CD14-positive monocyte (primary cell): ENCODE results near the gene MTRF1. TPM values are rescaled to one million over a fixed set of nuclear protein-coding genes. Genes with fewer than 3 reads are reported as not detected.

Experiments used
- DNase-seq, 3 donors: peaks; one replicate each; pipeline ENCODE4 v3.0.0-alpha.2; 2011 to 2022
- H2AFZ ChIP-seq: 2 replicates; pipeline ENCODE4 v1.6.0; 2012; ENCODE audit warnings: mild to moderate bottlenecking, low read depth, low read length, inconsistent platforms; ENCODE audit not compliant: insufficient read depth, poor library complexity, severe bottlenecking
- H3K27ac ChIP-seq, 2 donors: 1 replicate in 1 of 2; 2 replicates in 1 of 2; pipeline ENCODE4 v1.5.1; 2012 to 2013; ENCODE audit warnings: low read length in 2 of 2, control low read depth in 1 of 2, inconsistent platforms in 1 of 2, low read depth in 1 of 2, mild to moderate bottlenecking in 1 of 2
- H3K27me3 ChIP-seq, 2 donors: one replicate each; pipeline versions ENCODE4 v1.6.0 to v1.6.1; 2011 to 2013; ENCODE audit warnings: low read length in 2 of 2; ENCODE audit not compliant: control insufficient read depth in 2 of 2, insufficient read depth in 2 of 2
- H3K36me3 ChIP-seq, 2 donors: replicated peaks in 1 of 2; 1 replicate in 1 of 2; 2 replicates in 1 of 2; pipeline versions ENCODE4 v1.5.1 to v1.6.1; 2012 to 2013; ENCODE audit warnings: low read length in 2 of 2, control low read depth in 1 of 2, inconsistent platforms in 1 of 2, mild to moderate bottlenecking in 1 of 2; ENCODE audit not compliant: insufficient read depth in 2 of 2, control insufficient read depth in 1 of 2
- H3K4me1 ChIP-seq, 2 donors: 1 replicate in 1 of 2; 2 replicates in 1 of 2; pipeline versions ENCODE4 v1.5.1 to v1.6.1; 2012 to 2013; ENCODE audit warnings: low read length in 2 of 2, control low read depth in 1 of 2, inconsistent platforms in 1 of 2, mild to moderate bottlenecking in 1 of 2, moderate library complexity in 1 of 2; ENCODE audit not compliant: insufficient read depth in 2 of 2, control insufficient read depth in 1 of 2
- H3K4me2 ChIP-seq: replicated peaks from 2 replicates; pipeline ENCODE3; 2012; ENCODE audit warnings: low read length, moderate library complexity, mild to moderate bottlenecking; ENCODE audit not compliant: poor library complexity, severe bottlenecking; ENCODE audit errors: extremely low read depth
- H3K4me3 ChIP-seq, 3 experiments: fragments of 200-600 bp in 1 of 3; sonication (generic) in 1 of 3; replicated peaks in 1 of 3; 1 replicate in 2 of 3; 2 replicates in 1 of 3; pipeline ENCODE4 v1.5.1; 2011 to 2013; ENCODE audit warnings: low read length in 3 of 3, mild to moderate bottlenecking in 3 of 3, control low read depth in 2 of 3, low read depth in 2 of 3, inconsistent platforms in 1 of 3, moderate library complexity in 1 of 3
- H3K79me2 ChIP-seq: 2 replicates; pipeline ENCODE4 v1.6.0; 2012; ENCODE audit warnings: mild to moderate bottlenecking, control low read depth, inconsistent platforms, low read length, moderate library complexity; ENCODE audit not compliant: insufficient read depth
- H3K9ac ChIP-seq: 2 replicates; pipeline ENCODE4 v1.6.0; 2017; ENCODE audit warnings: low read length, mild to moderate bottlenecking; ENCODE audit not compliant: insufficient read depth, poor library complexity, severe bottlenecking
- H3K9me3 ChIP-seq, 2 donors: replicated peaks in 1 of 2; 1 replicate in 1 of 2; 2 replicates in 1 of 2; pipeline versions ENCODE4 v1.5.1 to v1.6.1; 2012 to 2013; ENCODE audit warnings: low read length in 2 of 2, control low read depth in 1 of 2; ENCODE audit not compliant: control insufficient read depth in 1 of 2, insufficient read depth in 1 of 2
- H4K20me1 ChIP-seq: 2 replicates; pipeline ENCODE4 v1.6.0; 2012; ENCODE audit warnings: mild to moderate bottlenecking, low read length, control low read depth, moderate library complexity; ENCODE audit not compliant: insufficient read depth
- H3K27ac Mint-ChIP-seq, 7 donors: one replicate each; pipeline ENCODE4 v1.8.0; 2020; ENCODE audit warnings: mild to moderate bottlenecking in 7 of 7, mixed read lengths in 7 of 7, moderate library complexity in 6 of 7, inconsistent platforms in 2 of 7
- H3K27me3 Mint-ChIP-seq, 3 donors: one replicate each; pipeline ENCODE4 v1.8.0; 2021 to 2022; ENCODE audit warnings: low read depth in 3 of 3, mild to moderate bottlenecking in 3 of 3, mixed read lengths in 3 of 3, moderate library complexity in 3 of 3, inconsistent platforms in 1 of 3
- H3K36me3 Mint-ChIP-seq, 2 donors: one replicate each; pipeline ENCODE4 v1.8.0; 2020; ENCODE audit warnings: mixed read lengths in 2 of 2, inconsistent platforms in 1 of 2, mild to moderate bottlenecking in 1 of 2
- H3K4me1 Mint-ChIP-seq: one replicate; pipeline ENCODE4 v1.8.0; 2020; ENCODE audit warnings: mild to moderate bottlenecking, mixed read lengths
- H3K4me3 Mint-ChIP-seq, 2 donors: one replicate each; pipeline ENCODE4 v1.8.0; 2020; ENCODE audit warnings: mild to moderate bottlenecking in 2 of 2, mixed read lengths in 2 of 2, moderate library complexity in 1 of 2
- H3K9me3 Mint-ChIP-seq, 7 donors: one replicate each; pipeline ENCODE4 v1.8.0; 2020 to 2022; ENCODE audit warnings: mixed read lengths in 7 of 7, mild to moderate bottlenecking in 6 of 7, moderate library complexity in 6 of 7, inconsistent platforms in 2 of 7
- WGBS: methylation state at CpG from one replicate; pipeline ENCODE4 v1.1.5; 2013; ENCODE audit warnings: missing lambda C conversion rate; ENCODE audit not compliant: insufficient coverage; 5-methylcytosine and 5-hydroxymethylcytosine counted together
- intact Hi-C, 2 donors: fragments of 100-400 bp; cut with micrococcal nuclease; formaldehyde crosslinking; loops; one replicate each; pipeline versions ENCODE4 v1.15.0 to v1.15.1; 2023
- polyA plus RNA-seq, 3 donors: library from polyadenylated mRNA; depleted of rRNA in 1 of 3; unstranded in 2 of 3; stranded (reverse) in 1 of 3; fragments of 300-500 nt in 2 of 3; fragments of >200 nt in 1 of 3; fragmentation: Illumina TruSeq in 2 of 3; gene quantifications; 1 replicate in 2 of 3; 2 replicates in 1 of 3; pipeline ENCODE4 v1.2.3, GENCODE V29; 2012 to 2021
- TF ChIP-seq, protein P1 (sequence below): fragments of 200-600 bp; IDR thresholded peaks from one replicate; pipeline ENCODE4 v1.8.0; 2022; ENCODE audit warnings: antibody characterized with exemption, mild to moderate bottlenecking

Gene MTRF1
- polyA plus RNA-seq, 3 donors: 4.0 to 17.2 (median 6.0) TPM

DNA sequence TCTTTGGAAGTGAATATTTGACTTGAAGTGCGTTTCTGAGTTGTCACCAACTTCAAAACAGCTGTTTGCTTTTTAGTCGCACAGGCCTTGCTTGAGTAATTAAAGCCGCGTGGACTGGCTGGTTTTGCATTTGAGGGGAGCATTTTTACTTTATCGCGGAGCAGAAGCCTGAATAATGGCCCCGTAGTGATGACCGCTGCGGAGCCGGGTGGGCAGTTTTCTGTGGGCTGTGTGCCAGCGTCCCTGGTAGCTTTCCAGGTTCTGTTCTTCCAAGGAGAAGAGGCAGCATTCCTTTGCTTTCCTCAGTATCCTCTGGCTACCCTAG, 48.8 kb upstream of the MTRF1 start:
- intact Hi-C loops: loop anchor here (5.0 to 10.0 kb wide), 2 partner anchors 47 to 50 kb away; partner anchors contain the start of gene MTRF1 (in 2 of the 2)
- Mint-ChIP-seq H3K4me3 (peak overlapping the region; percentile 94 to 96), H3K36me3 (peaks cover under 1 to 5% of the 10 kb centered on the region in 2 donors), H3K27me3 (peaks cover 0 to 2% (median 0%) of the 10 kb centered on the region in 3 donors), H3K9me3 (no peaks in the 10 kb centered on the region), H3K4me1 (peaks cover 36% of the 10 kb centered on the region), H3K27ac (peak overlapping the region; percentile 87 to 95 (median 92))
- Histone ChIP-seq H3K79me2 (peaks cover 60% of the 10 kb centered on the region), H3K9ac (peak overlapping the region; percentile 97), H3K27ac (peak overlapping the region; percentile 87 to 98), H3K27me3 (no peaks in the 10 kb centered on the region), H3K4me2 (peak overlapping the region; percentile 97), H3K36me3 (no peaks in the 10 kb centered on the region), H3K4me1 (peaks cover 24 to 46% of the 10 kb centered on the region in 2 donors), H2AFZ (peak overlapping the region; percentile 99), H3K4me3 (peak overlapping the region; percentile 72 to 94 (median 80)), H3K9me3 (no peaks in the 10 kb centered on the region), H4K20me1 (peaks cover 24% of the 10 kb centered on the region)
- TF ChIP-seq, protein P1, sequence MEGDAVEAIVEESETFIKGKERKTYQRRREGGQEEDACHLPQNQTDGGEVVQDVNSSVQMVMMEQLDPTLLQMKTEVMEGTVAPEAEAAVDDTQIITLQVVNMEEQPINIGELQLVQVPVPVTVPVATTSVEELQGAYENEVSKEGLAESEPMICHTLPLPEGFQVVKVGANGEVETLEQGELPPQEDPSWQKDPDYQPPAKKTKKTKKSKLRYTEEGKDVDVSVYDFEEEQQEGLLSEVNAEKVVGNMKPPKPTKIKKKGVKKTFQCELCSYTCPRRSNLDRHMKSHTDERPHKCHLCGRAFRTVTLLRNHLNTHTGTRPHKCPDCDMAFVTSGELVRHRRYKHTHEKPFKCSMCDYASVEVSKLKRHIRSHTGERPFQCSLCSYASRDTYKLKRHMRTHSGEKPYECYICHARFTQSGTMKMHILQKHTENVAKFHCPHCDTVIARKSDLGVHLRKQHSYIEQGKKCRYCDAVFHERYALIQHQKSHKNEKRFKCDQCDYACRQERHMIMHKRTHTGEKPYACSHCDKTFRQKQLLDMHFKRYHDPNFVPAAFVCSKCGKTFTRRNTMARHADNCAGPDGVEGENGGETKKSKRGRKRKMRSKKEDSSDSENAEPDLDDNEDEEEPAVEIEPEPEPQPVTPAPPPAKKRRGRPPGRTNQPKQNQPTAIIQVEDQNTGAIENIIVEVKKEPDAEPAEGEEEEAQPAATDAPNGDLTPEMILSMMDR: no peak
- 0% methylated on average over 11 of the region's 11 CpGs for WGBS
- peak in 1 of 3 donors; percentile 8 for DNase-seq

- Mint-ChIP-seq H3K27ac (peak overlapping the region; percentile 87 to 97 (median 94)), H3K9me3 (no peaks in the 10 kb centered on the region), H3K4me3 (peak overlapping the region; percentile 94 to 96), H3K4me1 (peaks cover 35% of the 10 kb centered on the region), H3K27me3 (peaks cover 0 to 2% (median 0%) of the 10 kb centered on the region in 3 donors), H3K36me3 (peaks cover 0 to under 1% of the 10 kb centered on the region in 2 donors)
- peak overlapping the region; percentile 97 for H3K9ac ChIP-seq
- H3K9me3 ChIP-seq: no peaks in the 10 kb centered on the region
- peaks cover 24 to 46% of the 10 kb centered on the region in 2 donors for H3K4me1 ChIP-seq
- under 1% methylated on average over 63 of the region's 73 CpGs for whole genome bisulfite sequencing
- H3K79me2 ChIP-seq: peaks cover 55% of the 10 kb centered on the region
- peak overlapping the region; percentile 97 for H3K4me2 ChIP-seq
- H4K20me1 ChIP-seq: peaks cover 24% of the 10 kb centered on the region
- intact Hi-C loops: loop anchor here (5.0 to 10.0 kb wide), 2 partner anchors 47 to 49 kb away; partner anchors contain the start of gene MTRF1 (in 2 of the 2)
- peak overlapping the region; percentile 87 to 98 for H3K27ac ChIP-seq
- H3K36me3 ChIP-seq: no peaks in the 10 kb centered on the region
- peak overlapping the region; percentile 99 for H2AFZ ChIP-seq
- TF ChIP-seq, protein P1: peak; percentile 19
- H3K4me3 ChIP-seq: peak overlapping the region; percentile 72 to 94 (median 80)
- peak in 2 of 3 donors; percentile 21 to 41 for DNase-seq
- H3K27me3 ChIP-seq: no peaks in the 10 kb centered on the region
These were observed 48.2 kb upstream of the MTRF1 start for GRCh38 chr13:41311406-41312175.
